Lung (tissue), 12 donors: Measurements from ENCODE around the gene P3R3URF. TPM values are rescaled to one million over a fixed set of nuclear protein-coding genes. Genes with fewer than 3 reads are reported as not detected.

Experiments
- ATAC-seq: fragments of 200-7000 bp; cut with Tn5 transposase; one replicate; pipeline ENCODE4 v1.9.1; 2020; ENCODE audit warnings: moderate number of reproducible peaks; ENCODE audit not compliant: insufficient read depth, low FRiP score
- DNase-seq, 3 donors: peaks; one replicate each; pipeline ENCODE4 v3.0.0-alpha.2; 2013 to 2017
- H3K27ac ChIP-seq, 2 donors: one replicate each; pipeline ENCODE4 v1.5.1; 2013; ENCODE audit warnings: mild to moderate bottlenecking in 2 of 2, moderate library complexity in 2 of 2, control low read depth in 1 of 2, inconsistent platforms in 1 of 2, low read depth in 1 of 2, low read length in 1 of 2
- H3K27me3 ChIP-seq, 3 donors: one replicate each; pipeline ENCODE4 v1.5.1; 2013; ENCODE audit warnings: low read length in 2 of 3; ENCODE audit not compliant: control insufficient read depth in 3 of 3, insufficient read depth in 3 of 3
- H3K36me3 ChIP-seq, 4 donors: one replicate each; pipeline ENCODE4 v1.5.1; 2013; ENCODE audit warnings: low read length in 4 of 4, mild to moderate bottlenecking in 1 of 4, moderate library complexity in 1 of 4; ENCODE audit not compliant: control insufficient read depth in 4 of 4, insufficient read depth in 4 of 4
- H3K4me1 ChIP-seq, 5 donors: one replicate each; pipeline ENCODE4 v1.5.1; 2013; ENCODE audit warnings: low read length in 5 of 5, mild to moderate bottlenecking in 2 of 5, moderate library complexity in 1 of 5; ENCODE audit not compliant: control insufficient read depth in 5 of 5, insufficient read depth in 5 of 5
- H3K4me3 ChIP-seq: one replicate; pipeline ENCODE4 v1.5.1; 2013; ENCODE audit warnings: mild to moderate bottlenecking, control low read depth, moderate library complexity
- H3K9ac ChIP-seq, 2 donors: one replicate each; pipeline ENCODE4 v1.5.1; 2013; ENCODE audit warnings: low read length in 2 of 2, control low read depth in 1 of 2; ENCODE audit not compliant: insufficient read depth in 1 of 2
- H3K9me3 ChIP-seq, 4 donors: one replicate each; pipeline ENCODE4 v1.5.1; 2013; ENCODE audit warnings: low read length in 3 of 4, mild to moderate bottlenecking in 1 of 4, moderate library complexity in 1 of 4; ENCODE audit not compliant: control insufficient read depth in 4 of 4, insufficient read depth in 3 of 4
- CTCF ChIP-seq: IDR thresholded peaks from 2 replicates; pipeline ENCODE4 v1.5.1; 2012; ENCODE audit warnings: mild to moderate bottlenecking; ENCODE audit errors: control extremely low read depth, extremely low read depth
- WGBS, 2 donors: extraction: QIAGEN DNeasy Blood & Tissue Kit; methylation state at CpG; one replicate each; pipeline ENCODE4 v1.1.7; 2013; 5-methylcytosine and 5-hydroxymethylcytosine counted together
- polyA plus RNA-seq, 2 donors: library from polyadenylated mRNA; stranded (reverse); fragments of 200-250 nt; gene quantifications; one replicate each; pipeline ENCODE4 v1.2.1, GENCODE V29; 2013
- total RNA-seq, 2 donors: library from RNA; depleted of rRNA in 1 of 2; stranded (reverse); fragments of >200 nt in 1 of 2; gene quantifications; one replicate each; pipeline ENCODE4 v1.2.1, GENCODE V29; 2014 to 2021
- donor health status: control.
- donor health status: control.
- donor health status: Bipolar disorder and iron deficiency.
- donor health status: healthy.
- donor health status: DM: yes; HTN: yes; CAD: no.

P3R3URF gene
- total and polyA plus RNA-seq, 4 donors: not detected

GRCh38 chr1:46171871-46172270, 4.4 kb downstream of the P3R3URF start:
- no peak for TF ChIP-seq CTCF
- Histone ChIP-seq H3K36me3 (no peaks in the 10 kb centered on the region), H3K4me1 (peaks cover 0 to 36% (median 4%) of the 10 kb centered on the region in 5 donors), H3K27me3 (no peaks in the 10 kb centered on the region), H3K4me3 (no peak overlapping the region), H3K27ac (peak overlapping the region in 1 of 2 donors; percentile 84), H3K9me3 (no peaks in the 10 kb centered on the region), H3K9ac (no peak overlapping the region)
- ATAC-seq (no peak), DNase-seq (peak; percentile 49 to 80 (median 76))
- WGBS, 2 donors: 41 to 68% methylated on average over 6 of the region's 6 CpGs

GRCh38 chr1:46171351-46171750, 4.9 kb downstream of the P3R3URF start:
- Histone ChIP-seq H3K9ac (no peak overlapping the region), H3K4me1 (peaks cover 0 to 38% (median 4%) of the 10 kb centered on the region in 5 donors), H3K4me3 (no peak overlapping the region), H3K27ac (peak overlapping the region in 1 of 2 donors; percentile 84), H3K9me3 (no peaks in the 10 kb centered on the region), H3K36me3 (no peaks in the 10 kb centered on the region), H3K27me3 (no peaks in the 10 kb centered on the region)
- no peak for TF ChIP-seq CTCF
- DNase-seq (no peak), ATAC-seq (no peak)
- WGBS, 2 donors: 56 to 67% methylated on average over 8 of the region's 8 CpGs

- Histone ChIP-seq H3K9me3 (no peaks in the 10 kb centered on the region), H3K27ac (peak overlapping the region in 1 of 2 donors; percentile 54), H3K27me3 (no peaks in the 10 kb centered on the region), H3K9ac (no peak overlapping the region), H3K4me1 (peaks cover 0 to 33% (median 4%) of the 10 kb centered on the region in 5 donors), H3K36me3 (no peaks in the 10 kb centered on the region), H3K4me3 (no peak overlapping the region)
- 90 to 95% methylated on average over 3 of the region's 3 CpGs for WGBS, 2 donors
- no peak for TF ChIP-seq CTCF
- no peak for DNase-seq
- ATAC-seq: no peak
These were observed 6.4 kb downstream of the P3R3URF start for GRCh38 chr1:46169811-46170454.

GRCh38 chr1:46168477-46168876, 7.8 kb downstream of the P3R3URF start:
- no peak overlapping the region for H3K9ac ChIP-seq
- H3K27me3 ChIP-seq: no peaks in the 10 kb centered on the region
- no peak for ATAC-seq
- H3K36me3 ChIP-seq: no peaks in the 10 kb centered on the region
- WGBS, 2 donors: 79 to 83% methylated on average over 1 of the region's 1 CpG
- TF ChIP-seq CTCF: no peak
- DNase-seq: no peak
- H3K4me3 ChIP-seq: no peak overlapping the region
- no peaks in the 10 kb centered on the region for H3K9me3 ChIP-seq
- peaks cover 0 to 27% (median 4%) of the 10 kb centered on the region in 5 donors for H3K4me1 ChIP-seq
- peak overlapping the region in 1 of 2 donors; percentile 43 for H3K27ac ChIP-seq
